ENCODE measurements around the gene PHC2. TPM values are rescaled to one million over a fixed set of nuclear protein-coding genes. Genes with fewer than 3 reads are reported as not detected.

The PHC2 gene
- total RNA-seq, 4 donors from 2014 or later: 109 to 214 (median 150) TPM

DNA sequence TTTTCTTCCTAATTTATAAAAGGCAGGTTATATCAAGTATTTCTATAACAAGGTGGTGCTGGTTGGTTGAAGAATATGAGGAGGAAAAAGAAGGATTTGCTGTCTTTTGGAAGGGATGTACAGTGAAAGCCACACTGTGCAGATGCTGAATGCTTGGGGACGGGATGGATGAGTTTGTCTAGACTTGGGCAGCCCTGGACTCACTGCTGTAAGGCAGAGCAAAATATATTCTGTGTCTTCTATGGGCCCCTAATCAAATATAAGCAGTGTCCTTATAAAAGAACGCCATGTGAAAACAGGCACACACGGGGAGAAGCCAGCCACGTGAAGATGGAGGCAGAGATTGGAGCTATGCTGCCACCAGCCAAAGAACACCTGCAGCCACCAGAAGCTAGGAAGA lies 47.4 kb downstream of the PHC2 start:
- TF ChIP-seq, protein P1, sequence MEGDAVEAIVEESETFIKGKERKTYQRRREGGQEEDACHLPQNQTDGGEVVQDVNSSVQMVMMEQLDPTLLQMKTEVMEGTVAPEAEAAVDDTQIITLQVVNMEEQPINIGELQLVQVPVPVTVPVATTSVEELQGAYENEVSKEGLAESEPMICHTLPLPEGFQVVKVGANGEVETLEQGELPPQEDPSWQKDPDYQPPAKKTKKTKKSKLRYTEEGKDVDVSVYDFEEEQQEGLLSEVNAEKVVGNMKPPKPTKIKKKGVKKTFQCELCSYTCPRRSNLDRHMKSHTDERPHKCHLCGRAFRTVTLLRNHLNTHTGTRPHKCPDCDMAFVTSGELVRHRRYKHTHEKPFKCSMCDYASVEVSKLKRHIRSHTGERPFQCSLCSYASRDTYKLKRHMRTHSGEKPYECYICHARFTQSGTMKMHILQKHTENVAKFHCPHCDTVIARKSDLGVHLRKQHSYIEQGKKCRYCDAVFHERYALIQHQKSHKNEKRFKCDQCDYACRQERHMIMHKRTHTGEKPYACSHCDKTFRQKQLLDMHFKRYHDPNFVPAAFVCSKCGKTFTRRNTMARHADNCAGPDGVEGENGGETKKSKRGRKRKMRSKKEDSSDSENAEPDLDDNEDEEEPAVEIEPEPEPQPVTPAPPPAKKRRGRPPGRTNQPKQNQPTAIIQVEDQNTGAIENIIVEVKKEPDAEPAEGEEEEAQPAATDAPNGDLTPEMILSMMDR (IDR thresholded peaks at IDR 0.05): no peak
- ATAC-seq (ENCODE audit: low FRiP score): no peak
- no peak for DNase-seq (ENCODE audit: low spot score)

DNA sequence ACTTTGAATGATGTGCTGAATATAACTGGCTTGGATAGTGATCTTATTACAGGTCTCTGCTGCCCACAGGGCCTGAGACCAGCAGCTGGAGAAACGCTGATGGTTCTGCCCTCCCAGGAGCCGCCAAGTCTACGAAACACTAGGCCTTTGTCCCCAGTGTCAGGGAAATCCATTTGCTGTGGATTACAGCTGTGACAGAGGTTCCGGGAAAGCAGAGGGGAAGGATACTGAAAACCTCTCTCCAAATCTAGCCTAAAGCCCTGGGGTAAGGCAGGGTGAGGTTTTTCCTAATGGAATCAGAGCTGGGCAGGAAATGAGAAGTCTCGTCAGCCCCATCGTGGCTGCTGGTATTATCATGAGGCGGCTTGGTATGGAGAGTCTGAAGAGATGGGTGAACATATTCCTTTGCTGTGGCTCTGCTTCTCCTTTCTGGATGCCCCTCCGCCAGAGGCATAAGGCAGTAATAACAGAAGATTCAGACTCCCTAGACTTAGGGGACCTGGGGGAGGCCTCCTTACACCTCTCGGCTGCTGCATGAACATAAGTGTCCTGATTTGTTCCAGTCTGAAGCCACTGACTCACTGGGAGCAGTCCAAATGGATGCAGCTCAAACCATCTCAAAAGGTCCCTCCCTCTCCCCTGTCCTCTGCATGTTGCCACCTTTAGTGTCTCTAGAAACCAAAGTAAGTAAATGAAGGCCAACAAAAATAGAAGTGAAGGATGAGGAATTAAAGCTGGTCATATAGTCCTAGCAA lies 48.1 kb downstream of the PHC2 start:
- no peak for DNase-seq (ENCODE audit: low spot score)
- ATAC-seq (ENCODE audit: low FRiP score): no peak
- TF ChIP-seq, protein P1 (IDR thresholded peaks at IDR 0.05): no peak

GRCh38 chr1:33381977-33382376 lies 48.9 kb downstream of the PHC2 start:
- TF ChIP-seq, protein P1 (IDR thresholded peaks at IDR 0.05): no peak
- ATAC-seq (ENCODE audit: low FRiP score): no peak

DNA sequence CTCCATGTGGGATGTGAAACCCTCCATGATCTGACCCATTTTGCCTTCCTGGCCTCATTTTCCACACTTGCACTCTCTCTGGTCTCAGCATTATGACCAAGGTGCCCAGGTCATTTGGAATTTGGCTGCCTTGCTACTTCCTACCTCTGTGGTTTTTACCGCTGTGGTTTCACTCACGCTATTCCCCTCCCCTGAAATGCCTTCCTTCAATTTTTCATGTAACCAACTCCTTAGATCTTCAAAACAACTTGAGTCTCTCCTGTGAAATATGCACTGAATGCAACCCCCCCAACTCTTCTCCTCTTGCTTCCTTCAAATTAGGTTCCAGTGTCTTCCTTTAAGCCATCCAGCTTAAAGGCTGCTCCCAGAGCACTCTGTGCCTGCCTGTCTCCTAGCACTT lies 50.1 kb downstream of the PHC2 start:
- DNase-seq (ENCODE audit: low spot score) (no peak), ATAC-seq (ENCODE audit: low FRiP score) (no peak)
- TF ChIP-seq, protein P1 (IDR thresholded peaks at IDR 0.05): no peak

More at GRCh38 chr1:33381977-33382376, 48.9 kb downstream of the PHC2 start:
- no peak for DNase-seq (ENCODE audit: low spot score)

GRCh38 chr1:33379631-33380354 lies 51.1 kb downstream of the PHC2 start:
- TF ChIP-seq, protein P1 (IDR thresholded peaks at IDR 0.05): no peak
- ATAC-seq (ENCODE audit: low FRiP score) (peak; percentile 73), DNase-seq (ENCODE audit: low spot score) (no peak)

- TF ChIP-seq, protein P1 (IDR thresholded peaks at IDR 0.05): no peak
- ATAC-seq (ENCODE audit: low FRiP score) (no peak), DNase-seq (ENCODE audit: low spot score) (no peak)
These were observed 51.9 kb downstream of the PHC2 start for GRCh38 chr1:33378976-33379375.

Measured in omental fat pad (tissue), 4 donors.